LoVo (cell line): ENCODE data around the gene NEDD4L.
A peak's percentile ranks its signal among the peaks of the same experiment; 100 is the strongest.
"Not testable (repeated sequence)": the region's sequence is repeated elsewhere in the genome, so short reads cannot be mapped to it uniquely, and the experiment has no call there.

Experiments
- DNase-seq: peaks from one replicate; pipeline ENCODE4 v3.0.0-alpha.2; 2016; ENCODE audit warnings: low spot score

Gene NEDD4L

GRCh38 chr18:58027341-58027740 lies 16.7 kb upstream of the NEDD4L start:
- DNase-seq, result no peak

- DNase-seq, result no peak
Observed at GRCh38 chr18:58028109-58028784, 15.8 kb upstream of the NEDD4L start.

GRCh38 chr18:58032233-58032632 lies 11.8 kb upstream of the NEDD4L start:
- no peak for DNase-seq

GRCh38 chr18:58033216-58033615 lies 10.8 kb upstream of the NEDD4L start:
- no peak for DNase-seq

- DNase-seq, result no peak
Observed at GRCh38 chr18:58034370-58034769, 9.7 kb upstream of the NEDD4L start.

- no peak for DNase-seq
Observed at GRCh38 chr18:58037163-58037562, 6.9 kb upstream of the NEDD4L start.

GRCh38 chr18:58038063-58038462 lies 6.0 kb upstream of the NEDD4L start:
- DNase-seq, result no peak

GRCh38 chr18:58041633-58042032 lies 2.4 kb upstream of the NEDD4L start:
- peak; percentile 25 for DNase-seq

GRCh38 chr18:58042826-58043490 lies 1.1 kb upstream of the NEDD4L start:
- DNase-seq, result no peak

- DNase-seq, result peak; percentile 25
Observed at GRCh38 chr18:58044370-58045241, 580 bp downstream of the NEDD4L start.

- peak; percentile 77 for DNase-seq
Observed at GRCh38 chr18:58045242-58046092, 1.4 kb downstream of the NEDD4L start.

GRCh38 chr18:58046093-58046793 lies 2.2 kb downstream of the NEDD4L start:
- DNase-seq, result no peak

GRCh38 chr18:58046794-58047555 lies 2.9 kb downstream of the NEDD4L start:
- no peak for DNase-seq

- DNase-seq, result no peak
Observed at GRCh38 chr18:58047556-58047882, 3.5 kb downstream of the NEDD4L start.

- DNase-seq, result no peak
Observed at GRCh38 chr18:58048081-58048642, 4.1 kb downstream of the NEDD4L start.

- DNase-seq, result no peak
Observed at GRCh38 chr18:58049000-58049688, 5.1 kb downstream of the NEDD4L start.

- DNase-seq, result not testable (repeated sequence)
Observed at GRCh38 chr18:58050963-58051362, 6.9 kb downstream of the NEDD4L start.

- no peak for DNase-seq
Observed at GRCh38 chr18:58051765-58052460, 7.9 kb downstream of the NEDD4L start.

GRCh38 chr18:58052960-58053359 lies 8.9 kb downstream of the NEDD4L start:
- DNase-seq, result no peak
